SIG-M5 (cell line): Measurements from ENCODE around the gene RYR3.
"Not testable (repeated sequence)": the region's sequence is repeated elsewhere in the genome, so short reads cannot be mapped to it uniquely, and the experiment has no call there.

ENCODE experiments used
- DNase-seq: peaks from one replicate; lab custom pipeline; 2025; lab: John Stamatoyannopoulos, UW

Gene RYR3

DNA sequence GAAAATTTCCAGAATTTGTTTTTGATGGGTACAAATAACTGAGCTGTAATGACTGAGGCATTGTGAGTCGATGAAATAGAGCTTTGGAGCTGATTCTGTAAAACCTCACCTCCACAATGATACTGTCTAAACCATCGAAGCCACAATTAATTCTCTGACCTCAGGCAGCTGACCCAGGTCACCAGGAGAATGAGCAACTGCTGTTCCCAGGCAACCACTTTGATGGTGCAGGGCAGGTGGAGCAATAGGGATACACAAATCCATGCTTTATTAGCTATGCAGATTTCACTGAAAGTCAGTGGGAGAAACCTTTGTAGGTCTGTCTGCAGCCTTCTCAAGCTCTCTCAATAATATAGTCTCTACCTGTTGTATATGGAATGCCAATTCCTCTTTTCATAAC is 204.4 kb downstream of the RYR3 start:
- DNase-seq, result no peak

DNA sequence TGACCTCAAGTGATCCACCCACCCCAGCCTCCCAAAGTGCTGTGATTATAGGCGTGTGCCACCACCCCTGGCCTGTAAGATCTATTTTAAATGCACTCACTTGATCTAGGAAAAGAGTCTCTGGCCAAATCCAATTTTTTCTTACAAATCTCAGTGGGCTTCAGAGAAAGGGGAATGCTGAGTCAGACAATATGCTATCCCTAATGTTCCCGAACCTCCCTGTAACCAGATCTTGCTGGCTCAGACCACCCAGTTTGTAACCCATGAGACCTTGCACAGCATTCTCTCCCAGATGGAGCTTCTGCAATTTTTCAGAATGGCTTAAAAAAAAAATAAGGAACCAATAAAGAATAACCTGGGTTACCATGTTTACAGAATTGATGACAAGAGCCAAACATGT is 205.8 kb downstream of the RYR3 start:
- DNase-seq, result no peak

DNA sequence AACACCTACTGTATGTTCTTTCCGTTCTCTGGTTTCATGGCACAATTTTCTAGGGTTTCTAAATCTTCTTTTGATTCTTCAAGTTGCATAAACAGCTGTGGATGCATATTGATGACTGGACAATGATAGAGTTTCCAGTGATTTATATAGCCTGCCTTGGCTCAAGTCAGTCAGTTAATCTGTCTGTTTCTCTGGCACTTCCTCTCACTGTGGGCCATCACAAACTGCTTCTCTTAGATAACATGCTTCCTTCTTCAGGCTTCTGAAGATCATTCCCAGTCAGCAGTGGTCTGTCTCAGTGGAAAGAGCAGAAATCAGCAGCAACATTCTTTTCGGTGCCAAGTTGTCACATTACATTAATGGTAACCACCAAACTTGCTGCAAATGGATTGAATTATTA is 207.2 kb downstream of the RYR3 start:
- no peak for DNase-seq

DNA sequence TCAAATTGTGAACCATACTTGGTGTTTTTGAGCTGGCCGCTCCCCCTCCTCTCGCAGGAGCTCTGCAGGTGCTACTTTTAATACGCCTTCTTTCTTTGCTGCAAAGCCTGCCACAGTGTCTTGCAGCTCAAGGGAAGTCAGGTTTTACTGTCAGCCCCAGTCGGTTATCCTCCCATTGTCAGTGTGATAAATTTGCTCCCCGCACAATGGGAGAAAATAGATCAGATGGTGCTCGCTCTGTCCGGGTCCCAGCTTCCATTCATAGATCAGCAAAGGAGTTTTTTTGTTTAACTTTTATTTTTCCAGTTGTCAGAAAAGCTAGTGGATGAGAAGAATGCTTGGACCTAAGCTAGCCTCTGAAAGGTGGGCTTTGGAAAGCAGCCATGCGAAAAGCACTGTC is 207.7 kb downstream of the RYR3 start:
- no peak for DNase-seq

GRCh38 chr15:33524274-33524673 is 213.5 kb downstream of the RYR3 start:
- no peak for DNase-seq

DNA sequence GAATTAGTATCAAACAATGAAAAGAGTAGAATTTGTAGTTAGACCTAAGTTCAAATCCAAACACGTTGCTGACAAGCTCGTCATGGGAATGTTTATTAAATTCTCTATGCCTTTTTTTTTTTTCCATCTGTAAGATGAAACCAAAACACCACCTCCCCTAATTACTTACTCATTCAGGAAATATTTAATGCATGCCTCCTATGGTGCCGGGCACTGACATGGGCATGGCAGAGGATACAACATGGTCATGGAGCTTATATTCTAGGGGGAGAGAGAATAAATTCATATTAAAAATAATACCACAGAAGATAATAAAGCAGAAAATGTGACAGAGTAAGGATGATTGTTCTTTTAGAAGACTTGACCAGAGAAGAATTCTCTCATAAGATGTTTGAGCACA is 215.8 kb downstream of the RYR3 start:
- no peak for DNase-seq

- DNase-seq, result no peak
Measured at GRCh38 chr15:33533197-33533596, 222.4 kb downstream of the RYR3 start.

GRCh38 chr15:33534642-33535041 is 223.9 kb downstream of the RYR3 start:
- DNase-seq, result no peak

- no peak for DNase-seq
Measured at GRCh38 chr15:33535135-33535534, 224.4 kb downstream of the RYR3 start.

DNA sequence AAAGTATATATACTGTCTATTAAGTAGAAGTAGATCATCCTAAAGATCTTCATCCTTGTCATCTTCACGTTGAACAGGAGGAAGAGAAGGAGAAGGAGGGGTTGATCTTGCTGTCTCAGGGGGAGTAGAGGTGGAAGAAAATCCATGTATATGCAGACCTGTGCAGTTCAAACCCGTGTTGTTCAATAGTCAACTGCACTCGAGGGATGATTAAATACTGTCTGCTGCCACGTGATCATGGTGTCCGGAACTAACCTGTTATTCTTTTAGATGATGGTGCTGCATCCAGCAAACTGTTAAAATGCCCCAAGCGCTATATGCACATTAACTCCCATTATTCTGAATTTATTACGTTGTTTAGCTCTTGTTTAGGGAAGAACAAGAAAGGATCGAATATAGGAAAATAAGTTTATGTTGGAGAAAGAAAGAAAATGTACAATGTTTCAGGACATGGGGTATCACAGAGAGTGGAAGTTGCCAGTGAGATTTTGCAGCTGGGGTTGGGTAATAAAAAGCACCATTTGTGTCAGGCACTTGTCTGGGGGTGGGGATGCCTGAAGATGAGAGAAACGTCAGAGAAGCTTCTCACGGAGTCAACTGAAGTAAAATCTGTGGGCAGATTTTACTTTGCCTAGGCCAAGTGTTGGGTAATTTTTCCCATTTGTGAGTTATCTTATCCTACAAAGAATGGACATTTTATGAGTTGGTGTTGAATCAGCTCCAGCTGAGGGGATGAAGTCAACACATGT is 229.2 kb downstream of the RYR3 start:
- no peak for DNase-seq

DNA sequence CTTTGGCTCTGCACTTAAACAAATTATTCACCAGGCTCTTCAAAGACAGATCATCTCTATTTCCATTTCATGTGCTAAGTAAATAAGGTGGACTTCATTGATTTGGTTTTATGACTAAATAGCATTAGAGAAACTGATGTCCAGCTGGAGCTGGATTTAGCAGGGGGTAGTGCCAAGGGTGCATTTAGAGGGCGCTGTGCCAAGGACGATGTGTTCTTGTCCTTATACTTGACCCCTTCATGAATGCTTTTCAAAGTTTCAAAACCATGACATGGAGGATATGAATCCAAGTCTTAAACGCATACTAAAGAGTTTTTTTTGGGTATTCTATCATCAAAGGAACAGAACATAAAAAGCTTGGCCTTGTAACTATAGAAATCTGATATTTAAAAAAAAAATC is 233.2 kb downstream of the RYR3 start:
- no peak for DNase-seq

- no peak for DNase-seq
Measured at GRCh38 chr15:33545866-33546265, 235.1 kb downstream of the RYR3 start.

- DNase-seq, result no peak
Measured at GRCh38 chr15:33547876-33548275, 237.1 kb downstream of the RYR3 start.

GRCh38 chr15:33551860-33552259 is 241.1 kb downstream of the RYR3 start:
- DNase-seq, result no peak

DNA sequence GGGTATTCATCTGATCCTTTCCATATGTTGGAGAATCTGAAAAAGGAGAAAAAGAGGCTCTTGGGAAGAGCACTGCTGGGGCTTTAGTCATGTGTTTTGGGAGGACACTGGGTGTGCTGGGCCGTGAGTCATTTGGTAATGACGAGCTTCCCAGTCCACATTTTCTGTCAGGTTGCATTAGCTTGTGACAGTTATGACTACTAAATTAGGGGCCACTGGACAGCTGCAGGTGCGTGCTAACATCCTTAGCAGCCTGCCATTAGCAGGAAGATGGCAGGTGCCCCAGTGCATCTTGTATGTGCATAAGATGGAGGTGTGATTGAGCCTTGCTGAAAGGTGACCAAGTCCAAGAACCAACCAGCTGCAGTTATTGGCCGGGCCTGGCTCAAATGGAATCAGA is 242.4 kb downstream of the RYR3 start:
- no peak for DNase-seq

DNA sequence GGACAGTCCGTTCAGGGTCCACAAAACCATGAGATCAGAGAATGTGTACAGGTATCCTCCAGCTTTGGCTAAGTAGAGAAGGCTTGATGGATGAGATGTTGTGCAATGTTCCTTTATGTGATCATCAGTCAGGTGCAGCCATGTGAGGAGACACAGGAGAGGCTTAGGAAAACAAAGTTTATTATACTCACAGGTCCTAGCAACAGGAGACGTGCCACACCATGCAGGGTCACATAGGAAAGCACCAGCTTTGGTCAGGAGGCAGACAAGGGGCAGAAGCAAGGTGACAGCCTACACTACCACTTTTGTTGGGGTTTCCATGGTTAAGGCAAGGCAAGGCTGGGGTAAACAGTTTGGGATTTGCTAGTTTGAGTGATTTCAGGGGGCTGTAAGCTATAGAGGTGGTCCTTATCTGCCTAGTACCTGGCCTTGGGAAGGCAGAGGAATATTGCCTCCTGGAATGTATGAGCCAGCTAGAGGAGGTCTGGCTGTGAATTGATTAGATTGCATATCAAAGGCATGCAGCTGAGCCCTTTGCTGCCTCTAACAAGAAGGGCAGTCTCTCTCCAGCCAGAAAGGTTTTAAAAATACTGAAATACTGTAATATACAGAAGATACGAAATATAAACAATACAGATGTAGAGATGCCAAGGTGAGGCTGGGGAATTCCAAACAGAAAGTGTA is 248.6 kb downstream of the RYR3 start:
- DNase-seq, result no peak

DNA sequence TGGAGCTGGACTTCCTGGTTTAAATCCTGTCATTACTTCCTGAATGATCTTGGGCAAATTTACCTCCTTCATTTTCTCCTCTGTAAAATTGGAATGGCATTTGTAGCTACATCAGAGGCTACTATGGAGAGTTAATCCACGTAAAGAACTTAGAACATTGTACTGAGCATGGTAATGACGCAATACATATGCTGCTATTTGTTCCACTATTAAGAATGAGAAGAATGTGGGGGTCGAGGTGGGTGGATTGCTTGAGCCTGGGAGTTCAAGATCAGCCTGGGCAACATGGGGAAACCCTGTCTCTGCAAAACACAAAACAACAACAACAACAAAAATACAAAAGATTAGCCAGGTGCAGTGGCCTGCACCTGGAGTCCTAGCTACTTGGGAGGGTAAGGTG is 250.6 kb downstream of the RYR3 start:
- no peak for DNase-seq

- DNase-seq, result no peak
Measured at GRCh38 chr15:33561967-33562366, 251.2 kb downstream of the RYR3 start.

DNA sequence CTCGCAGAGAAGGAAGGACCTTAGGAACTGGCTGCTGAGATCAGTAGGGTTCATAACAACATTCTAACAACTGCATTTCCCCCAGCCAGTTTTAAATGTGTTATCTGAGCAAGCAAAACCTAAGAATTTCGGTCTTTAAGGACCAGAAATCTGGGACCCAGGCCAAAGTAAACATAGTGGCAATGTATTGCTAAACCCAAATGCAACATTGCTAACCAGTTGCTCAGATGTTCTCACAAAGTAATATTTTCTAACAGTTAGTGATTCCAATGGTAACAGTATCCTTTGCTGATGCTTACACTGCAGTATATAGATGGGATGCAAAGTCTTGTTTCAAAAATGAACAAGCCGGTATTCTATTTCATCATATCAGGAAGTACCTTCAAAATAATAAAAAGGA is 254.3 kb downstream of the RYR3 start:
- no peak for DNase-seq

DNA sequence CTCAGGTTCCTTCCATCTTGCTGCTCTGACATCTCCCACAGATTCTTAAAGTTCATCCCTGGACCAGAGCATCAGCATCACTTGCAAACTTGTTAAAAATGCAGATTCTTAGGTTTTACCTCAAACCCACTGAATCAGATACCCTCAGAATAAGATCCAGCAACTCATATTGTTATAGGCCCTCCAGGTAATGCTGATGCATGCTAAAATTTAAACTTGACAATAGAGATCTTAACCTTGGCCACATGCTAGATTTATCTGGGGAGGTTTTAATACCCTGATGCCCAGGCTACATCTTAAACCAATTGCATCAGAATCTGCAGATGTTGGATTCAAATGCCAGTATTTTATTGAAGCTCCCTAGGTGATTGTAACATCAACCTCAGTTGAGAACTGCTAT is 256.9 kb downstream of the RYR3 start:
- no peak for DNase-seq

GRCh38 chr15:33569036-33569435 is 258.3 kb downstream of the RYR3 start:
- no peak for DNase-seq

- not testable (repeated sequence) for DNase-seq
Measured at GRCh38 chr15:33577911-33578310, 267.1 kb downstream of the RYR3 start.

GRCh38 chr15:33580526-33580925 is 269.8 kb downstream of the RYR3 start:
- DNase-seq, result no peak

GRCh38 chr15:33581032-33581431 is 270.3 kb downstream of the RYR3 start:
- no peak for DNase-seq
